T-helper 22 cell (primary cell): ENCODE results near the gene TIMM13.
A peak's percentile ranks its signal among the peaks of the same experiment; 100 is the strongest.
"Not testable (repeated sequence)": the region's sequence is repeated elsewhere in the genome, so short reads cannot be mapped to it uniquely, and the experiment has no call there.

Source experiments
- DNase-seq: peaks from one replicate; pipeline ENCODE4 v3.0.0-alpha.2; 2020; ENCODE audit warnings: low read depth

TIMM13 gene

GRCh38 chr19:2429917-2430535 lies 2.6 kb upstream of the TIMM13 start:
- DNase-seq: no peak

- no peak for DNase-seq
Measured at GRCh38 chr19:2428756-2429711, 1.6 kb upstream of the TIMM13 start.

- DNase-seq: no peak
Measured at GRCh38 chr19:2428321-2428690, 920 bp upstream of the TIMM13 start.

GRCh38 chr19:2426611-2427428 lies 566 bp downstream of the TIMM13 start:
- peak; percentile 16 for DNase-seq

GRCh38 chr19:2425622-2426581 lies 1.5 kb downstream of the TIMM13 start:
- no peak for DNase-seq

- no peak for DNase-seq
Measured at GRCh38 chr19:2424686-2425621, 2.4 kb downstream of the TIMM13 start.

GRCh38 chr19:2423915-2424685 lies 3.3 kb downstream of the TIMM13 start:
- DNase-seq: no peak

GRCh38 chr19:2423071-2423914 lies 4.1 kb downstream of the TIMM13 start:
- DNase-seq: no peak

GRCh38 chr19:2421581-2422306 lies 5.6 kb downstream of the TIMM13 start:
- no peak for DNase-seq

- DNase-seq: no peak
Measured at GRCh38 chr19:2420490-2420889, 6.9 kb downstream of the TIMM13 start.

- DNase-seq: no peak
Measured at GRCh38 chr19:2419754-2420153, 7.6 kb downstream of the TIMM13 start.

- no peak for DNase-seq
Measured at GRCh38 chr19:2417881-2418406, 9.4 kb downstream of the TIMM13 start.

GRCh38 chr19:2417436-2417835 lies 9.9 kb downstream of the TIMM13 start:
- not testable (repeated sequence) for DNase-seq

- DNase-seq: no peak
Measured at GRCh38 chr19:2416321-2417097, 10.9 kb downstream of the TIMM13 start.

GRCh38 chr19:2415973-2416319 lies 11.4 kb downstream of the TIMM13 start:
- no peak for DNase-seq

- DNase-seq: no peak
Measured at GRCh38 chr19:2415281-2415972, 12.0 kb downstream of the TIMM13 start.
